PC-3 (cell line): ENCODE results near the gene ALDH8A1. TPM values are rescaled to one million over a fixed set of nuclear protein-coding genes. Genes with fewer than 3 reads are reported as not detected.

Source experiments
- ATAC-seq: fragments of 200-7000 bp; cut with Tn5 transposase; 2 replicates; pipeline ENCODE4 v1.9.1; 2020; ENCODE audit warnings: mild to moderate bottlenecking, moderate library complexity
- BruUV-seq: library from RNA; stranded (reverse); fragments of 400-500 nt; replicated peaks from 2 replicates; lab custom pipeline; 2021; lab: Mats Ljungman, UMichigan
- CTCF ChIA-PET: fragments of 300-600 bp; sonication (Branson Sonifier 250); formaldehyde crosslinking; loops from one replicate; lab custom pipeline; 2022; ENCODE audit warnings: antibody characterized with exemption; lab: Charles Lee
- POLR2A ChIA-PET: fragments of 300-600 bp; sonication (Branson Sonifier 250); formaldehyde crosslinking; loops from one replicate; lab custom pipeline; 2022; ENCODE audit warnings: antibody characterized with exemption; ENCODE audit not compliant: unreplicated experiment; lab: Charles Lee
- DNase-seq: peaks from one replicate; pipeline ENCODE4 v3.0.0-alpha.2; 2015
- H2AFZ ChIP-seq: fragments of 300-600 bp; sonication (generic); 2 replicates; pipeline ENCODE4 v1.6.0; 2016; ENCODE audit warnings: antibody characterized with exemption, low read length
- H3F3A ChIP-seq: fragments of 300-600 bp; sonication (generic); one replicate; pipeline ENCODE4 v1.6.0; 2017; ENCODE audit warnings: antibody characterized with exemption, low read length, control low read depth, mild to moderate bottlenecking; ENCODE audit not compliant: unreplicated experiment
- H3K27ac ChIP-seq: fragments of 300-600 bp; sonication (generic); 2 replicates; pipeline ENCODE4 v1.5.1; 2016; ENCODE audit warnings: mild to moderate bottlenecking, low read length
- H3K27me3 ChIP-seq: fragments of 300-600 bp; sonication (generic); 2 replicates; pipeline ENCODE4 v1.6.1; 2016; ENCODE audit warnings: low read length, mixed read lengths
- H3K36me3 ChIP-seq: fragments of 300-600 bp; sonication (generic); 2 replicates; pipeline ENCODE4 v1.6.1; 2016; ENCODE audit warnings: low read depth, mixed run types, low read length, mixed read lengths
- H3K4me1 ChIP-seq: fragments of 300-600 bp; sonication (generic); 2 replicates; pipeline ENCODE4 v1.5.1; 2016; ENCODE audit warnings: low read length; ENCODE audit not compliant: insufficient read depth
- H3K4me2 ChIP-seq: fragments of 300-600 bp; sonication (generic); 2 replicates; pipeline ENCODE4 v1.6.0; 2016; ENCODE audit warnings: low read length
- H3K4me3 ChIP-seq: fragments of 300-600 bp; sonication (generic); 2 replicates; pipeline ENCODE4 v1.5.1; 2016; ENCODE audit warnings: mild to moderate bottlenecking, low read length, mixed read lengths
- H3K79me2 ChIP-seq: fragments of 300-600 bp; sonication (generic); 2 replicates; pipeline ENCODE4 v1.6.1; 2017; ENCODE audit warnings: low read length, mixed read lengths
- H3K9ac ChIP-seq: fragments of 300-600 bp; sonication (generic); 2 replicates; pipeline ENCODE4 v1.6.0; 2016; ENCODE audit warnings: mild to moderate bottlenecking, low read length
- H3K9me2 ChIP-seq: fragments of 300-600 bp; sonication (generic); replicated peaks from 2 replicates; pipeline ENCODE4 v1.6.1; 2016; ENCODE audit warnings: mixed run types, low read length, mixed read lengths
- H3K9me3 ChIP-seq: fragments of 300-600 bp; sonication (generic); 2 replicates; pipeline ENCODE4 v1.6.1; 2016; ENCODE audit warnings: low read length, mixed read lengths
- H4K20me1 ChIP-seq: fragments of 300-600 bp; sonication (generic); 2 replicates; pipeline ENCODE4 v1.6.1; 2016; ENCODE audit warnings: low read length, mixed read lengths
- CTCF ChIP-seq: fragments of 300-600 bp; sonication (generic); conservative IDR thresholded peaks from 2 replicates; pipeline ENCODE4 v1.5.1; 2017; ENCODE audit warnings: antibody characterized with exemption, low read depth, mild to moderate bottlenecking, low read length
- EZH2 ChIP-seq: fragments of 300-600 bp; sonication (generic); IDR thresholded peaks from one replicate; pipeline ENCODE4 v1.6.1; 2017; ENCODE audit warnings: antibody characterized with exemption, mild to moderate bottlenecking, low read length; ENCODE audit not compliant: unreplicated experiment
- EZH2phosphoT487 ChIP-seq: fragments of 300-600 bp; sonication (generic); IDR thresholded peaks from 2 replicates; pipeline ENCODE4 v1.6.1; 2018; ENCODE audit warnings: mild to moderate bottlenecking, antibody characterized with exemption, low read length, borderline replicate concordance
- intact Hi-C: fragments of 100-400 bp; cut with micrococcal nuclease; formaldehyde crosslinking; loops from 2 replicates; pipeline ENCODE4 v1.9.0; 2023
- total RNA-seq: library from RNA; depleted of rRNA; stranded (reverse); fragments of >200 nt; gene quantifications from 2 replicates; pipeline ENCODE4 v1.2.3, GENCODE V29; 2014

ALDH8A1 gene
- total RNA-seq, 1 experiment from 2014 or later, result 1.9 TPM

GRCh38 chr6:134951494-134952263 lies 1.8 kb upstream of the ALDH8A1 start:
- H3K4me3 ChIP-seq, result no peak overlapping the region
- no TSS peak for BruUV-seq
- H4K20me1 ChIP-seq, result no peaks in the 10 kb centered on the region
- CTCF ChIA-PET, result no interaction called here
- H3K9me2 ChIP-seq, result no peaks in the 10 kb centered on the region
- intact Hi-C loops, result no loop called here
- H3K9ac ChIP-seq, result no peak overlapping the region
- no peak overlapping the region for H3K4me2 ChIP-seq
- TF ChIP-seq EZH2 (no peak), CTCF (no peak)
- H2AFZ ChIP-seq, result no peak overlapping the region
- POLR2A ChIA-PET, result no interaction called here
- no peaks in the 10 kb centered on the region for H3K27me3 ChIP-seq
- H3K9me3 ChIP-seq, result no peaks in the 10 kb centered on the region
- no peaks in the 10 kb centered on the region for H3K79me2 ChIP-seq
- no peak overlapping the region for H3K27ac ChIP-seq
- ATAC-seq (no peak), DNase-seq (no peak)
- H3K4me1 ChIP-seq, result no peaks in the 10 kb centered on the region
- no peaks in the 10 kb centered on the region for H3F3A ChIP-seq
- no peaks in the 10 kb centered on the region for H3K36me3 ChIP-seq

- Histone ChIP-seq H3K4me3 (no peak overlapping the region), H3K9ac (no peak overlapping the region), H4K20me1 (no peaks in the 10 kb centered on the region), H2AFZ (no peak overlapping the region), H3K27ac (no peak overlapping the region), H3K79me2 (no peaks in the 10 kb centered on the region), H3K9me3 (no peaks in the 10 kb centered on the region), H3K4me2 (no peak overlapping the region), H3K9me2 (no peaks in the 10 kb centered on the region), H3F3A (no peaks in the 10 kb centered on the region), H3K4me1 (no peaks in the 10 kb centered on the region), H3K36me3 (no peaks in the 10 kb centered on the region), H3K27me3 (no peaks in the 10 kb centered on the region)
- ChIA-PET POLR2A (no interaction called here), CTCF (no interaction called here)
- BruUV-seq, result no TSS peak
- no peak for DNase-seq
- intact Hi-C loops, result no loop called here
- no peak for ATAC-seq
- no peak for TF ChIP-seq CTCF
- no peak for TF ChIP-seq EZH2
- TF ChIP-seq EZH2phosphoT487, result no peak
Observed at GRCh38 chr6:134950482-134950881, 581 bp upstream of the ALDH8A1 start.

- TF ChIP-seq EZH2, result no peak
- TF ChIP-seq EZH2phosphoT487, result no peak
- no peak for TF ChIP-seq CTCF
- no peaks in the 10 kb centered on the region for H3F3A ChIP-seq
- no peaks in the 10 kb centered on the region for H3K36me3 ChIP-seq
- intact Hi-C loops, result no loop called here
- H3K79me2 ChIP-seq, result no peaks in the 10 kb centered on the region
- ChIA-PET POLR2A (no interaction called here), CTCF (no interaction called here)
- no peak overlapping the region for H3K27ac ChIP-seq
- no peak for DNase-seq
- BruUV-seq, result no TSS peak
- no peaks in the 10 kb centered on the region for H4K20me1 ChIP-seq
- no peaks in the 10 kb centered on the region for H3K27me3 ChIP-seq
- no peaks in the 10 kb centered on the region for H3K4me1 ChIP-seq
- H3K4me3 ChIP-seq, result no peak overlapping the region
- no peaks in the 10 kb centered on the region for H3K9me2 ChIP-seq
- H3K4me2 ChIP-seq, result no peak overlapping the region
- no peak overlapping the region for H2AFZ ChIP-seq
- no peak overlapping the region for H3K9ac ChIP-seq
- no peaks in the 10 kb centered on the region for H3K9me3 ChIP-seq
- no peak for ATAC-seq
Observed at GRCh38 chr6:134948691-134949090, 1.2 kb downstream of the ALDH8A1 start.
